ENCODE results near the gene CLMN. TPM values are rescaled to one million over a fixed set of nuclear protein-coding genes. Genes with fewer than 3 reads are reported as not detected.

The CLMN gene
- polyA plus RNA-seq, 1 donor from 2014 or later: 0.57 TPM

- Histone ChIP-seq H3K27me3 (ENCODE audit: insufficient read depth, low read depth, low read length) (peaks cover 3% of the 10 kb centered on the region), H3F3A (ENCODE audit: insufficient read depth, low read length, poor library complexity, severe bottlenecking) (no peaks in the 10 kb centered on the region), H4K20me1 (ENCODE audit: insufficient read depth) (no peaks in the 10 kb centered on the region), H3K27ac (ENCODE audit: low read length) (no peak overlapping the region), H3K4me2 (ENCODE audit: low read length) (no peak overlapping the region), H3K9ac (ENCODE audit: low read length) (no peak overlapping the region), H3K9me3 (ENCODE audit: low read length) (no peaks in the 10 kb centered on the region), H3K9me2 (ENCODE audit: insufficient read depth, low read length) (no peaks in the 10 kb centered on the region), H3K4me3 (ENCODE audit: low read length) (no peak overlapping the region), H3K36me3 (ENCODE audit: insufficient read depth, low read length) (no peaks in the 10 kb centered on the region), H2AFZ (ENCODE audit: low read depth, low read length) (no peak overlapping the region), H3K79me2 (replicated peaks; ENCODE audit: insufficient read depth, low read length) (no peaks in the 10 kb centered on the region)
- no peak for TF ChIP-seq CTCF (IDR thresholded peaks at IDR 0.05; ENCODE audit: poor library complexity, severe bottlenecking)
- no peak for TF ChIP-seq POLR2AphosphoS5 (IDR thresholded peaks at IDR 0.05)
- no peak for TF ChIP-seq REST (IDR thresholded peaks at IDR 0.05; ENCODE audit: borderline replicate concordance)
- no peak for TF ChIP-seq EP300 (conservative IDR thresholded peaks at IDR 0.05; ENCODE audit: poor library complexity, severe bottlenecking)
- no peak for TF ChIP-seq RAD21 (conservative IDR thresholded peaks at IDR 0.05)
- TF ChIP-seq TAF1 (IDR thresholded peaks at IDR 0.05; ENCODE audit: low read depth): no peak
Measured at GRCh38 chr14:95355422-95355821, 35.7 kb upstream of the CLMN start.

- Histone ChIP-seq H3K4me3 (ENCODE audit: low read length) (no peak overlapping the region), H3K36me3 (ENCODE audit: insufficient read depth, low read length) (no peaks in the 10 kb centered on the region), H3F3A (ENCODE audit: insufficient read depth, low read length, poor library complexity, severe bottlenecking) (no peaks in the 10 kb centered on the region), H3K9me2 (ENCODE audit: insufficient read depth, low read length) (no peaks in the 10 kb centered on the region), H3K27me3 (ENCODE audit: insufficient read depth, low read depth, low read length) (peaks cover under 1% of the 10 kb centered on the region), H3K9ac (ENCODE audit: low read length) (no peak overlapping the region), H2AFZ (ENCODE audit: low read depth, low read length) (no peak overlapping the region), H4K20me1 (ENCODE audit: insufficient read depth) (no peaks in the 10 kb centered on the region), H3K9me3 (ENCODE audit: low read length) (no peaks in the 10 kb centered on the region), H3K4me2 (ENCODE audit: low read length) (no peak overlapping the region), H3K27ac (ENCODE audit: low read length) (no peak overlapping the region), H3K79me2 (replicated peaks; ENCODE audit: insufficient read depth, low read length) (no peaks in the 10 kb centered on the region)
- TF ChIP-seq CTCF (IDR thresholded peaks at IDR 0.05; ENCODE audit: poor library complexity, severe bottlenecking): no peak
- no peak for TF ChIP-seq RAD21 (conservative IDR thresholded peaks at IDR 0.05)
- no peak for TF ChIP-seq REST (IDR thresholded peaks at IDR 0.05; ENCODE audit: borderline replicate concordance)
- no peak for TF ChIP-seq EZH2 (IDR thresholded peaks at IDR 0.05; ENCODE audit: borderline replicate concordance, insufficient read depth, low read length, poor library complexity, severe bottlenecking)
- no peak for TF ChIP-seq MXI1 (conservative IDR thresholded peaks at IDR 0.05; ENCODE audit: poor library complexity, severe bottlenecking)
- no peak for TF ChIP-seq POLR2AphosphoS5 (IDR thresholded peaks at IDR 0.05)
- TF ChIP-seq TAF1 (IDR thresholded peaks at IDR 0.05; ENCODE audit: low read depth): no peak
- no peak for TF ChIP-seq EP300 (conservative IDR thresholded peaks at IDR 0.05; ENCODE audit: poor library complexity, severe bottlenecking)
- no peak for TF ChIP-seq SMC3 (conservative IDR thresholded peaks at IDR 0.05; ENCODE audit: poor library complexity)
Measured at GRCh38 chr14:95354834-95355233, 35.1 kb upstream of the CLMN start.

Data from neural cell (in vitro differentiated cells).